ENCODE results near the gene TMEM255B. TPM values are rescaled to one million over a fixed set of nuclear protein-coding genes. Genes with fewer than 3 reads are reported as not detected.

TMEM255B gene
- total and polyA plus RNA-seq, 9 of the 15 experiments (the other 6 are each of a cell fraction or from before 2014, with no cell fraction given) = 0.01 to 0.75 (median 0.23) TPM

GRCh38 chr13:113820813-113821651 is 62.0 kb downstream of the TMEM255B start (continued):
- no peak for TF ChIP-seq ZBTB9 (CRISPR knock-in tag; IDR thresholded peaks at IDR 0.05)
- TF ChIP-seq VEZF1 (CRISPR knock-in tag; IDR thresholded peaks at IDR 0.05) = peak; percentile 54
- TF ChIP-seq, protein P1, sequence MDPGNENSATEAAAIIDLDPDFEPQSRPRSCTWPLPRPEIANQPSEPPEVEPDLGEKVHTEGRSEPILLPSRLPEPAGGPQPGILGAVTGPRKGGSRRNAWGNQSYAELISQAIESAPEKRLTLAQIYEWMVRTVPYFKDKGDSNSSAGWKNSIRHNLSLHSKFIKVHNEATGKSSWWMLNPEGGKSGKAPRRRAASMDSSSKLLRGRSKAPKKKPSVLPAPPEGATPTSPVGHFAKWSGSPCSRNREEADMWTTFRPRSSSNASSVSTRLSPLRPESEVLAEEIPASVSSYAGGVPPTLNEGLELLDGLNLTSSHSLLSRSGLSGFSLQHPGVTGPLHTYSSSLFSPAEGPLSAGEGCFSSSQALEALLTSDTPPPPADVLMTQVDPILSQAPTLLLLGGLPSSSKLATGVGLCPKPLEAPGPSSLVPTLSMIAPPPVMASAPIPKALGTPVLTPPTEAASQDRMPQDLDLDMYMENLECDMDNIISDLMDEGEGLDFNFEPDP (CRISPR knock-in tag; IDR thresholded peaks at IDR 0.05) = no peak
- no peak for TF ChIP-seq POLR2AphosphoS5 (IDR thresholded peaks at IDR 0.05; ENCODE audit: control insufficient read depth, insufficient read depth, low read depth, low read length)
- TF ChIP-seq ZNF764 (CRISPR knock-in tag; IDR thresholded peaks at IDR 0.05; ENCODE audit: low read depth) = no peak
- TF ChIP-seq PATZ1 (CRISPR knock-in tag; IDR thresholded peaks at IDR 0.05; ENCODE audit: borderline replicate concordance) = no peak
- TF ChIP-seq ZKSCAN3 (CRISPR knock-in tag; IDR thresholded peaks at IDR 0.05) = no peak
- TF ChIP-seq CXXC5 (CRISPR knock-in tag; IDR thresholded peaks at IDR 0.05) = no peak
- TF ChIP-seq HDGF (IDR thresholded peaks at IDR 0.05) = no peak
- no peak for TF ChIP-seq ATF3 (IDR thresholded peaks at IDR 0.05)
- TF ChIP-seq ATF3 (CRISPR knock-in tag; conservative IDR thresholded peaks at IDR 0.05) = no peak
- TF ChIP-seq, protein P2, sequence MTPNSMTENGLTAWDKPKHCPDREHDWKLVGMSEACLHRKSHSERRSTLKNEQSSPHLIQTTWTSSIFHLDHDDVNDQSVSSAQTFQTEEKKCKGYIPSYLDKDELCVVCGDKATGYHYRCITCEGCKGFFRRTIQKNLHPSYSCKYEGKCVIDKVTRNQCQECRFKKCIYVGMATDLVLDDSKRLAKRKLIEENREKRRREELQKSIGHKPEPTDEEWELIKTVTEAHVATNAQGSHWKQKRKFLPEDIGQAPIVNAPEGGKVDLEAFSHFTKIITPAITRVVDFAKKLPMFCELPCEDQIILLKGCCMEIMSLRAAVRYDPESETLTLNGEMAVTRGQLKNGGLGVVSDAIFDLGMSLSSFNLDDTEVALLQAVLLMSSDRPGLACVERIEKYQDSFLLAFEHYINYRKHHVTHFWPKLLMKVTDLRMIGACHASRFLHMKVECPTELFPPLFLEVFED (CRISPR knock-in tag; conservative IDR thresholded peaks at IDR 0.05) = no peak
- TF ChIP-seq ZNF699 (CRISPR knock-in tag; IDR thresholded peaks at IDR 0.05; ENCODE audit: insufficient replicate concordance) = no peak
- TF ChIP-seq YY1 (IDR thresholded peaks at IDR 0.05; ENCODE audit: borderline replicate concordance in 1 of 3, control insufficient read depth in 1 of 3, extremely low read depth in 1 of 3, insufficient read depth in 3 of 3, insufficient read length in 1 of 3, insufficient replicate concordance in 2 of 3, low read depth in 1 of 3, low read length in 2 of 3) = no peak
- no peak for TF ChIP-seq ZBTB12 (CRISPR knock-in tag; IDR thresholded peaks at IDR 0.05)
